HepG2 (cell line): ENCODE results near the gene HPD. TPM values are rescaled to one million over a fixed set of nuclear protein-coding genes. Genes with fewer than 3 reads are reported as not detected.

Experiments used
- CBFB ChIP-seq: sonication (generic); formaldehyde crosslinking; IDR thresholded peaks from 2 replicates; pipeline ENCODE4 v1.4.0; 2020; ENCODE audit warnings: missing genetic modification reagents
- CBX5 ChIP-seq: sonication (generic); formaldehyde crosslinking; IDR thresholded peaks from 2 replicates; pipeline ENCODE4 v1.4.0; 2020; ENCODE audit warnings: missing genetic modification reagents, borderline replicate concordance
- HHEX ChIP-seq: IDR thresholded peaks from 2 replicates; pipeline ENCODE4 v1.6.1; 2016; ENCODE audit warnings: control low read depth
- MIER3 ChIP-seq: IDR thresholded peaks from 2 replicates; pipeline ENCODE4 v1.6.1; 2016; ENCODE audit warnings: missing compliant biosample characterization, borderline replicate concordance
- MTF1 ChIP-seq: sonication (generic); formaldehyde crosslinking; IDR thresholded peaks from 2 replicates; pipeline ENCODE4 v1.5.0; 2020; ENCODE audit warnings: missing genetic modification reagents
- SNAPC2 ChIP-seq: sonication (generic); formaldehyde crosslinking; IDR thresholded peaks from 2 replicates; pipeline ENCODE4 v1.8.1; 2022; ENCODE audit warnings: mild to moderate bottlenecking, missing genetic modification reagents
- SRY ChIP-seq: sonication (generic); formaldehyde crosslinking; IDR thresholded peaks from 2 replicates; pipeline ENCODE4 v1.8.0; 2022; ENCODE audit warnings: mild to moderate bottlenecking, missing genetic modification reagents
- TBX2 ChIP-seq: sonication (generic); formaldehyde crosslinking; IDR thresholded peaks from 2 replicates; pipeline ENCODE4 v1.5.0; 2020; ENCODE audit warnings: missing genetic modification reagents, mild to moderate bottlenecking, borderline replicate concordance
- TCF7L2 ChIP-seq: IDR thresholded peaks from 2 replicates; pipeline ENCODE4 v1.6.1; 2011; ENCODE audit warnings: mild to moderate bottlenecking, low read depth, low read length, moderate library complexity
- TP53 ChIP-seq: sonication (generic); formaldehyde crosslinking; conservative IDR thresholded peaks from 2 replicates; pipeline ENCODE4 v1.4.0; 2020; ENCODE audit warnings: missing genetic modification reagents
- U2AF1 ChIP-seq: fragments of 200-400 bp; formaldehyde crosslinking; optimal IDR thresholded peaks from 2 replicates; pipeline ENCODE3; 2017; ENCODE audit warnings: mild to moderate bottlenecking, low read depth, low read length
- ZNF143 ChIP-seq: sonication (generic); formaldehyde crosslinking; IDR thresholded peaks from 2 replicates; pipeline ENCODE4 v1.4.0; 2020; ENCODE audit warnings: missing genetic modification reagents
- ZNF549 ChIP-seq: sonication (generic); formaldehyde crosslinking; IDR thresholded peaks from 2 replicates; pipeline ENCODE4 v1.5.0; 2020; ENCODE audit warnings: missing genetic modification reagents
- ZNF558 ChIP-seq: sonication (generic); formaldehyde crosslinking; IDR thresholded peaks from 2 replicates; pipeline ENCODE4 v1.9.0; 2022; ENCODE audit warnings: mild to moderate bottlenecking, missing genetic modification reagents, borderline replicate concordance
- ZNF746 ChIP-seq: sonication (generic); formaldehyde crosslinking; IDR thresholded peaks from 2 replicates; pipeline ENCODE4 v1.8.0; 2022; ENCODE audit warnings: mild to moderate bottlenecking, missing genetic modification reagents
- ZNF850 ChIP-seq: sonication (generic); formaldehyde crosslinking; conservative IDR thresholded peaks from 2 replicates; pipeline ENCODE4 v1.9.0; 2021; ENCODE audit warnings: mild to moderate bottlenecking, missing genetic modification reagents
- polyA plus RNA-seq, 8 experiments: library from polyadenylated mRNA; depleted of rRNA in 3 of 8; stranded (reverse) in 7 of 8; unstranded in 1 of 8; fragments of >200 nt; fragmentation: Illumina TruSeq in 4 of 8; extraction: Trizol in 4 of 8; gene quantifications; 2 replicates each; pipeline versions ENCODE4 v1.2.1 to v1.2.3, GENCODE V29; 2011 to 2016; ENCODE audit warnings: low read depth in 4 of 8, missing spikeins in 1 of 8, mixed read lengths in 1 of 8; ENCODE audit not compliant: insufficient read depth in 1 of 8
- total RNA-seq, 5 experiments: library from RNA; depleted of rRNA; stranded (reverse); fragments of >200 nt; fragmentation: Illumina TruSeq; extraction: Trizol; gene quantifications; 2 replicates each; pipeline ENCODE4 v1.2.3, GENCODE V29; 2016; ENCODE audit warnings: low read depth in 1 of 5
- TF ChIP-seq, protein P1 (sequence below): sonication (generic); formaldehyde crosslinking; IDR thresholded peaks from 2 replicates; pipeline ENCODE4 v1.4.0; 2020; ENCODE audit warnings: missing genetic modification reagents
- TF ChIP-seq, protein P2 (sequence below): sonication (generic); formaldehyde crosslinking; IDR thresholded peaks from 2 replicates; pipeline ENCODE4 v1.4.0; 2020; ENCODE audit warnings: mild to moderate bottlenecking, missing genetic modification reagents
- TF ChIP-seq, protein P3 (sequence below): sonication (generic); formaldehyde crosslinking; IDR thresholded peaks from 2 replicates; pipeline ENCODE4 v1.8.0; 2023; ENCODE audit warnings: mild to moderate bottlenecking, missing genetic modification reagents
- TF ChIP-seq, protein P4 (sequence below): IDR thresholded peaks from 2 replicates; pipeline ENCODE4 v1.6.1; 2016; ENCODE audit warnings: missing compliant biosample characterization, missing genetic modification reagents, borderline replicate concordance
- TF ChIP-seq, protein P5 (sequence below): sonication (generic); formaldehyde crosslinking; IDR thresholded peaks from 2 replicates; pipeline ENCODE4 v1.4.0; 2020; ENCODE audit warnings: missing genetic modification reagents; ENCODE audit errors: not compliant biosample characterization
- TF ChIP-seq, protein P6 (sequence below): sonication (generic); formaldehyde crosslinking; IDR thresholded peaks from 2 replicates; pipeline ENCODE4 v1.4.0; 2020; ENCODE audit warnings: low read depth, missing genetic modification reagents

HPD gene
- total and polyA plus RNA-seq, 2 of the 13 experiments (the other 11 are each of a cell fraction or from before 2014, with no cell fraction given), result 120 to 195 TPM

DNA sequence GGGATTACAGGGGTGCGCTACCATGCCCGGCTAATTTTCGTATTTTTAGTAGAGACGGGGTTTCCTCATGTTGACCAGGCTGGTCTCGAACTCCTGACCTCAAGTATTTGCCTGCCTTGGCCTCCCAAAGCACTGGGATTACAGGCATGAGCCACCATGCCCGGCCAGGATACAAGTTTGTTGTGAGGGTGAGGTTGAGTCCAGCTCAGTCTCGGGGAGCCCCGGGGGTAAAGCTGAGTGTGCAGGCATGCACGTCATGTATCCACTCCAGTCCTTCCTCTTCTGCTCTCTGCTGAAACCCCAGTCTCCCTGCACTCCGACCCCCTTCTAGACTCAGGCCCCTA lies 369 bp downstream of the HPD start (continued):
- no peak for TF ChIP-seq MIER3 (CRISPR knock-in tag)
- no peak for TF ChIP-seq TP53 (CRISPR knock-in tag)
- TF ChIP-seq, protein P1, sequence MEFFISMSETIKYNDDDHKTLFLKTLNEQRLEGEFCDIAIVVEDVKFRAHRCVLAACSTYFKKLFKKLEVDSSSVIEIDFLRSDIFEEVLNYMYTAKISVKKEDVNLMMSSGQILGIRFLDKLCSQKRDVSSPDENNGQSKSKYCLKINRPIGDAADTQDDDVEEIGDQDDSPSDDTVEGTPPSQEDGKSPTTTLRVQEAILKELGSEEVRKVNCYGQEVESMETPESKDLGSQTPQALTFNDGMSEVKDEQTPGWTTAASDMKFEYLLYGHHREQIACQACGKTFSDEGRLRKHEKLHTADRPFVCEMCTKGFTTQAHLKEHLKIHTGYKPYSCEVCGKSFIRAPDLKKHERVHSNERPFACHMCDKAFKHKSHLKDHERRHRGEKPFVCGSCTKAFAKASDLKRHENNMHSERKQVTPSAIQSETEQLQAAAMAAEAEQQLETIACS (CRISPR knock-in tag), result 0 out of 2 replicates have a peak, but pooled peaks have one; percentile 24
- TF ChIP-seq ZNF558 (CRISPR knock-in tag), result no peak
- no peak for TF ChIP-seq SNAPC2 (CRISPR knock-in tag)
- no peak for TF ChIP-seq TBX2 (CRISPR knock-in tag)
- no peak for TF ChIP-seq HHEX (CRISPR knock-in tag)
- TF ChIP-seq, protein P2, sequence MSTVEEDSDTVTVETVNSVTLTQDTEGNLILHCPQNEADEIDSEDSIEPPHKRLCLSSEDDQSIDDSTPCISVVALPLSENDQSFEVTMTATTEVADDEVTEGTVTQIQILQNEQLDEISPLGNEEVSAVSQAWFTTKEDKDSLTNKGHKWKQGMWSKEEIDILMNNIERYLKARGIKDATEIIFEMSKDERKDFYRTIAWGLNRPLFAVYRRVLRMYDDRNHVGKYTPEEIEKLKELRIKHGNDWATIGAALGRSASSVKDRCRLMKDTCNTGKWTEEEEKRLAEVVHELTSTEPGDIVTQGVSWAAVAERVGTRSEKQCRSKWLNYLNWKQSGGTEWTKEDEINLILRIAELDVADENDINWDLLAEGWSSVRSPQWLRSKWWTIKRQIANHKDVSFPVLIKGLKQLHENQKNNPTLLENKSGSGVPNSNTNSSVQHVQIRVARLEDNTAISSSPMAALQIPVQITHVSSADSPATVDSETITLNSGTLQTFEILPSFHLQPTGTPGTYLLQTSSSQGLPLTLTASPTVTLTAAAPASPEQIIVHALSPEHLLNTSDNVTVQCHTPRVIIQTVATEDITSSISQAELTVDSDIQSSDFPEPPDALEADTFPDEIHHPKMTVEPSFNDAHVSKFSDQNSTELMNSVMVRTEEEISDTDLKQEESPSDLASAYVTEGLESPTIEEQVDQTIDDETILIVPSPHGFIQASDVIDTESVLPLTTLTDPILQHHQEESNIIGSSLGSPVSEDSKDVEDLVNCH (CRISPR knock-in tag), result no peak
- TF ChIP-seq TCF7L2, result no peak
- TF ChIP-seq, protein P3, sequence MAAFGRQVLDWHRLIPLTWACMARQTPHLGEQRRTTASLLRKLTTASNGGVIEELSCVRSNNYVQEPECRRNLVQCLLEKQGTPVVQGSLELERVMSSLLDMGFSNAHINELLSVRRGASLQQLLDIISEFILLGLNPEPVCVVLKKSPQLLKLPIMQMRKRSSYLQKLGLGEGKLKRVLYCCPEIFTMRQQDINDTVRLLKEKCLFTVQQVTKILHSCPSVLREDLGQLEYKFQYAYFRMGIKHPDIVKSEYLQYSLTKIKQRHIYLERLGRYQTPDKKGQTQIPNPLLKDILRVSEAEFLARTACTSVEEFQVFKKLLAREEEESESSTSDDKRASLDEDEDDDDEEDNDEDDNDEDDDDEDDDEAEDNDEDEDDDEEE (CRISPR knock-in tag), result no peak
- TF ChIP-seq U2AF1, result no peak
- TF ChIP-seq ZNF143 (CRISPR knock-in tag), result no peak
- TF ChIP-seq CBFB (CRISPR knock-in tag), result no peak
- TF ChIP-seq MTF1 (CRISPR knock-in tag), result no peak
- TF ChIP-seq, protein P4, sequence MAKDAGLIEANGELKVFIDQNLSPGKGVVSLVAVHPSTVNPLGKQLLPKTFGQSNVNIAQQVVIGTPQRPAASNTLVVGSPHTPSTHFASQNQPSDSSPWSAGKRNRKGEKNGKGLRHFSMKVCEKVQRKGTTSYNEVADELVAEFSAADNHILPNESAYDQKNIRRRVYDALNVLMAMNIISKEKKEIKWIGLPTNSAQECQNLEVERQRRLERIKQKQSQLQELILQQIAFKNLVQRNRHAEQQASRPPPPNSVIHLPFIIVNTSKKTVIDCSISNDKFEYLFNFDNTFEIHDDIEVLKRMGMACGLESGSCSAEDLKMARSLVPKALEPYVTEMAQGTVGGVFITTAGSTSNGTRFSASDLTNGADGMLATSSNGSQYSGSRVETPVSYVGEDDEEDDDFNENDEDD (CRISPR knock-in tag), result no peak
- TF ChIP-seq, protein P5, sequence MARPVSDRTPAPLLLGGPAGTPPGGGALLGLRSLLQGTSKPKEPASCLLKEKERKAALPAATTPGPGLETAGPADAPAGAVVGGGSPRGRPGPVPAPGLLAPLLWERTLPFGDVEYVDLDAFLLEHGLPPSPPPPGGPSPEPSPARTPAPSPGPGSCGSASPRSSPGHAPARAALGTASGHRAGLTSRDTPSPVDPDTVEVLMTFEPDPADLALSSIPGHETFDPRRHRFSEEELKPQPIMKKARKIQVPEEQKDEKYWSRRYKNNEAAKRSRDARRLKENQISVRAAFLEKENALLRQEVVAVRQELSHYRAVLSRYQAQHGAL (CRISPR knock-in tag), result peak; percentile 83
- TF ChIP-seq SRY (CRISPR knock-in tag), result peak; percentile 16; the same call in 1 of the 2 replicates
- TF ChIP-seq, protein P6, sequence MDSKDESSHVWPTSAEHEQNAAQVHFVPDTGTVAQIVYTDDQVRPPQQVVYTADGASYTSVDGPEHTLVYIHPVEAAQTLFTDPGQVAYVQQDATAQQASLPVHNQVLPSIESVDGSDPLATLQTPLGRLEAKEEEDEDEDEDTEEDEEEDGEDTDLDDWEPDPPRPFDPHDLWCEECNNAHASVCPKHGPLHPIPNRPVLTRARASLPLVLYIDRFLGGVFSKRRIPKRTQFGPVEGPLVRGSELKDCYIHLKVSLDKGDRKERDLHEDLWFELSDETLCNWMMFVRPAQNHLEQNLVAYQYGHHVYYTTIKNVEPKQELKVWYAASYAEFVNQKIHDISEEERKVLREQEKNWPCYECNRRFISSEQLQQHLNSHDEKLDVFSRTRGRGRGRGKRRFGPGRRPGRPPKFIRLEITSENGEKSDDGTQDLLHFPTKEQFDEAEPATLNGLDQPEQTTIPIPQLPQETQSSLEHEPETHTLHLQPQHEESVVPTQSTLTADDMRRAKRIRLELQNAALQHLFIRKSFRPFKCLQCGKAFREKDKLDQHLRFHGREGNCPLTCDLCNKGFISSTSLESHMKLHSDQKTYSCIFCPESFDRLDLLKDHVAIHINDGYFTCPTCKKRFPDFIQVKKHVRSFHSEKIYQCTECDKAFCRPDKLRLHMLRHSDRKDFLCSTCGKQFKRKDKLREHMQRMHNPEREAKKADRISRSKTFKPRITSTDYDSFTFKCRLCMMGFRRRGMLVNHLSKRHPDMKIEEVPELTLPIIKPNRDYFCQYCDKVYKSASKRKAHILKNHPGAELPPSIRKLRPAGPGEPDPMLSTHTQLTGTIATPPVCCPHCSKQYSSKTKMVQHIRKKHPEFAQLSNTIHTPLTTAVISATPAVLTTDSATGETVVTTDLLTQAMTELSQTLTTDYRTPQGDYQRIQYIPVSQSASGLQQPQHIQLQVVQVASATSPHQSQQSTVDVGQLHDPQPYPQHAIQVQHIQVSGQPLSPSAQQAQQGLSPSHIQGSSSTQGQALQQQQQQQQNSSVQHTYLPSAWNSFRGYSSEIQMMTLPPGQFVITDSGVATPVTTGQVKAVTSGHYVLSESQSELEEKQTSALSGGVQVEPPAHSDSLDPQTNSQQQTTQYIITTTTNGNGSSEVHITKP (CRISPR knock-in tag), result no peak
- TF ChIP-seq ZNF746 (CRISPR knock-in tag), result no peak; the same call in 1 of the 2 replicates
- no peak for TF ChIP-seq ZNF850 (CRISPR knock-in tag)
- no peak for TF ChIP-seq CBX5 (CRISPR knock-in tag)
- no peak for TF ChIP-seq ZNF549 (CRISPR knock-in tag)
